GM04503 (cell line): ENCODE data around the gene ORC4.
A peak's percentile ranks its signal among the peaks of the same experiment; 100 is the strongest.

ENCODE experiments used
- DNase-seq: peaks from one replicate; pipeline ENCODE4 v3.0.0-alpha.2; 2012; ENCODE audit warnings: low read depth

The ORC4 gene

DNA sequence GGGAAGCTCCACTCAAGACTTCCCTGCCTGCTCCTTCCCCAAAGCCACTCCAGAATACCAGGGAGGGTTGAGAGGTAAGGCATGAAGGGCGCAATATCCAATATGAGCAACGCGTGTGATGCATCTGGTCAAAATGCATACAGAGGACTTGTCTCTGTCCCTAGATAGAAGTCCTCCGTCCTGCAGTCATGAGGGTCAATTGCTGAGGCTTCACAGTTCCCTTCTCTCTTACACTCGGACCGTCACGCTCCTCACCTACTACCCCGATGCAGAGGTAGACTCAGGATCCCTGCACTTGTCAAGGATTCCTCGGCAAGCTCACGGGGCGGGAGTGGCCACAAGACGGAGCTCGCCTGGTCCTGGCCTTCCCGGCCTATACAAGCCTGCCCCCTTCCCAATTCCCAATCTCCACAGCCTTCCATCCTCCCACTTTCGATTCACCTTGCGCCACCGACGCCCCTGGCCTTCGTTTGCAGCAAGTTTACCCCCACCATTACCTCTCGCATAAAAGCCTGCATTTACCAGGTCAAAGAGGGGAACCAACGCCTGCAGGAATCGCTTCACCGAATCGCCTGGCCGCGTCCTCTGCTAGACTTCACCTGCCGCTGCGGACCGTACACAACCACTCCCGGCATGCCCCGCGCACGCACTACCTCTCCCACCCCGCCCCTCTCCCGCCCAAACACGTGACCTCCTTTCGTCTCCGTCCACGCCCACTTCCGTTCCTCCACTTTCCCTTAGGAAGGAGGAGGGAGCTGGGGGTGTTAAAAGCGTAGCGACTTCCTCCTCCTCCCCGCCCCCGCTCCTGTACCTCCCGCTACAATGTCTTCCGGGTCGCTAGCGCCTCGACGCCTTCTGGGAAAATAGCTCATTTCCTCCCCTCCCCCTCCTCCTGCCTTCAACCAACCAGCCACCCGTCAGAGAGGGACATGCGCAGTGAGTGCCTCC, at the start of gene ORC4:
ORC4 (minus strand) TSS at position 627 of the 948 bp plus-strand sequence. CDS start 44,779 bp downstream, outside the sequence.
- DNase-seq, result peak; percentile 96

DNA sequence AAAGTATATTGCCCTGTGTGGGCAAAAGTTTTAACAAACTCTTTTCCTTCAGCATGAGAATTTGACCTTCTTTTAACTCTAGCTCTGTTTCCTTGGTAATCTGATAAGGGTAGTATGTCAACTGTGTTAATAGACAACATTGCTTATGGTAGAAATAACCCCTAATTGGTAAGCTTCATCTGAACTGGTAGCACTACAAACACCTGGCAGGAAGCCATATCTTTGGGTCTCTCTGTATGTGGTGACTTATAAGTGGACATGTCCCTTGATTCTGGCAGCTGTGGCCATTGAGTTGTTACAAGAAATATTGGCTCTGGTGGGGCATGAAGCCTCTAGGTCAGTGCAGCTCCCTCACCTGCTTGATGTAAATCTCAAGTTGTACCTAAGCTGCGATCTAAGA, 47.3 kb upstream of the ORC4 start:
- no peak for DNase-seq

DNA sequence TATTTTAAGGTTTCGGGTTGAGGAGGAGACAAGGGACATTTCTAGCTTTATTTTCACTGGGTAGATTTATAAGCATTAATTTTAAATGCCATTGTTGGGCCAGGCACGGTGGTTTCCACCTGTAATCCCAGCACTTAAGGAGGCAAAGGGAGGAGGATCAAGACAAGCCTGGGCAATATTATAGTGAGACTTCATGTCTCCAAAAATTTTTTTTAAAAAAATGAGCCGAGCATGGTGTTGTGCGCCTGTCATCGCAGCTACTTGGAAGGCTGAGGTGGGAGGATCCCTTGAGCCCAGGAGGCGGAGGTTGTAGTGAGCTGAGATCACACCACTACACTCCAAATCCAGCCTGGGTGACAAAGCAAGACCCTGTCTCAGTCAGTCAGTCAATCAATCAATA, 45.4 kb upstream of the ORC4 start:
- no peak for DNase-seq

DNA sequence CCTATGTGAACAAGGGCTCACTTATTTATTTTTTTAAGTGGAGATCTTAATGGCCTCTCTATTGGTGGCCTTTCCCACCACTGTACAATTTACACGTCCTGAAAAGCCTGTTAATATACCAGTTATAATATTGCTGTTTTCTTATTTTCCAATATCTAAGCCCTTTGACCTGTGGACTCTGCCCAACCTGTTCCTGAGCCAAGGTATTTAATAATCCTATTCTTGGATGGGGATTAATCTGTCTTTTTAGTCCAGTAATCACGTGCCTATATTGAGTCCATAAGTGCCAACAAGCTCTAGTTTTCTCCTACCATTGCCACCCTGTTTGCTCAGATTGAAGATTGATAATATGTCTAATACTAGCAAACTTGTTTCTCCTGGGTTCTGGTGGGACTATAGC, 43.1 kb upstream of the ORC4 start:
- no peak for DNase-seq

DNA sequence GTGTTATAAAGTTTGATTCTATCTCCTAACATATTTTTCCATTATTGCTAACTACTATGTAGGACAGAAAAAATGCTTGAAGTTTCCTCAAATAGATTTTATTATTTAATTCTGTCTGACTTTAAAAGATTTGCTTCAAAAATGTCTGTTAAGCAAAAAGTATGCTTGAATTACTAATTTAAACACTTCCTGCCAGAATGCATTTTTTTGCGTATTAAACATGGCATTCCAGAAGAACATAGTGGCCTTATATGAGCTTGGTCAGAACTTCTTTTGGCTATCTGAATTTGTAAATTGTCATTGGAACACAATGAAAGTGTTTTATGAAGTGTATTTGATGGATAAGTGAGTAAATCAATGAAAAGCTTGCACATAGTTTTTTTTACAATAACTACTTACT, 38.1 kb upstream of the ORC4 start:
- DNase-seq, result no peak

DNA sequence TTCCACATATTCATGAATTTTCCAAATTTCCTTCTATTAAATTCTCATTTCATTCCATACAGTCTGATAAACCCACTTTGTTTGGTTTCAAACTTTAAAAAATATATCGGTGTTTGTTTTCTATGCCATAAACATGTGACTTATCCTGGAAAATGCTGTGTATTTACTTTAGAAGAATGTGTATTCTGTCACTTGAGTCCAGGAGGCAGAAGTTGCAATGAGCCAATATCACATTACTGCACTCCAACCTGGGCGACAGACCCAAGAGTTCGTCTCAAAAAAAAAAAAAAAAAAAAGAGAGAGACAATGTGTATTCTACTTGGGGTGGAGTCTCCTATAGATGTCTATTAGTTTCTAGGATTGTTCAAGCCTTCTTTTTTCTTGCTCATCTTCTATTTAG, 32.1 kb upstream of the ORC4 start:
- DNase-seq, result no peak

DNA sequence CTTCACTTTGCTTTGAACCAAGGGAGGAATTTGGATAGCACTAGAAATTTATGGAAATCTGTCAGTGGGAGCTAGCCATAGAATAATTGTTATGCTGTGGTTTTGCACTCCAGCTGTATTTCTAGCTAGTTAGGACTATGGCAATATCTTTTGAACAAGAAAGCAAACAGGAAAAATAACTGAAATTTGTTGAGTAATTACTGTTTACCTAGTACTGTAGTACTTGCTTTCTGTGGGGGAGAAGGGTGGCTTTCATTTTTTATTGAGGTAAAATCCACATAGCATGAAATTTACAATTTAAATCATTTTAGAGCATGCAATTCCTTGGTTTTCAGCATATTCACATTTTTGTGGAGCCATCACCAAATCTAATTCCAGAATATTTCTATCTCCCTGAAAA, 28.7 kb upstream of the ORC4 start:
- no peak for DNase-seq

DNA sequence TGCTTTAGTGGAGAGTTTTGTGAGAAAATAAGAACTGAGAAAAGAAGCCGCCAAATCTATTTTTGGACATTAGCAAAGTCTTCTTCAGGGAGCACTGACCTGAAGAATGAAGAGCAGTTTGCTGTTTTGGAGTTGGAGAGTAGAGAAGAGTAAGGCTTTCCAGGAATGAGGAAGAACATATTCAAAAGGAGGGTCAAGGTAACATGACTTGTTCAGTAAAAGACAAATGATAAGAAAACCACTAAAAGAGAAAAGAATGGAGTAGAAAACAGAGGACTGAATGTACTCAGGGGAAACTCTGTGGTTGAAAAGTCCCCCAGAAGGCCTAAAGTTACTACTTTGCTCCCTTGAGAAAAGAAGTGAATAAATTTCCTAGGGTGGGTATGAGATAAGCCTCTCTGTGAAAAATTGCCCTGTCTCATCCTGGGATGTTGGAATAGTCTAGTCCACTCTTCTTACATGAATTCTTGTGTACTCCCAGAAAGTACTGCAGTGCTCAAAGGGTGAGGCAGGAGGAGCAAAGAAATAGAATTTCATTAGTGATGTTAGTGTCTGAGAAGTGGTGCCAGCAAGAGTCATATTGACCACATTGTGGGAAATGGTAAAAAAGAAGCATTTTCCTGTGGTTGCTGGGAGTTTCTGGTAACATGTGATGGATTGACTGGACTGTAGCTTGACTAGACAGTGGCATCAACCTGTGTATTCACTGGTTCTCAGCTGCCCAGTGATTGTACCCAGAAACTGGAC, 28.1 kb upstream of the ORC4 start:
- DNase-seq, result no peak

DNA sequence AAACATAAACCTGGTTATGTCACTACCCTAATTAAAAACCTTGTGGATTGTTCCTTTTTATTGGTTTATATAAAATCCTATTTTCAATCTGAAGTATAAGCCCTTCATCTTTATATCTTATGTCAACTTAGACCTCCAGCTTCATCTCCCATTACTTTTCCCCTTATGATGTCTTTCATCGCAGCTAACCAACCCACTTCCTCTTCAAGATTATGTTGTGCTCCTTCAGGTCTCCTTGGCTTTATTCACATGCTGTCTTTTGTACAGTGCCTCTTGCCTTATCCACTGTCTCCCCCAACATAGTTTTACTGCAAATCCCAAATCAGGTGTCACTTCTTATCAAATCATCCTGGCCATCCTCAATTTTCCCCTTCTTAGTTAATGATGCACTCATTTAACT, 26.3 kb upstream of the ORC4 start:
- DNase-seq, result no peak

DNA sequence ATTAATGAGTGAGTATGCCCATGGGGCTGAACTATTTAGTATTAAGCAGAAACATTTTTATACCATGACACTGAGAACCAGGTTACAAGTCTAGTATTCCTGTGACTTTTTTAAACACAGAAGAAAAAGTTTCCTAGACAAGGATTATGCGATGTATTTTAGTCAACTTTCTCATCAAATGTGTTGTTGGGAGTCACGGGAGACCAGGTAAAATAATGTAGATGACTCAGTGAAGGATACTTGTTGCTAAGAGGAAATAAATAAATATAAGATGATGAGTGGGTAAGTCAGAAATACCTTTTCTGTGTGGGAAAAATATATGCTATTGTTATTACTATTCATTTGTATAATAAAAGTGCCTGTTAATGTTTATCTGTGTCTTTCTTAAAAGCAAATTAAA, 23.8 kb upstream of the ORC4 start:
- no peak for DNase-seq

DNA sequence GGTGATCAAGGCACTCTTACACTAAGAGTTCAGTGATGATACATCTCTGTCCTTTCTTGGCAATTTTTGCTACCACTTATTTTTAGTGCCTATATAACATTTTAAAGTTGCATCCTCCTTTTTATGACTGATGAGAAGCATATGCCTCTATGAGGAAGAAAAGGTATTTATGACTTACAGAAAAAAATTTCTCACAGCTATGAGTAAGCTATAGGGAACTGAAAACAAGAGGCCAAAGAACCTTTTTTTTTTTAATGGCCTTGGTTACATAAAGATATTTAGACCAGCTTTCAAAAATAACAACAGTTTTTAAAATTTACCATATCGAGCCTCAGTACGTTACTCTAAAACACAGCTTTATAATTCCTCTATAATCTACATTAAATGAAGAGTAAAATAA, 21.7 kb upstream of the ORC4 start:
- no peak for DNase-seq

DNA sequence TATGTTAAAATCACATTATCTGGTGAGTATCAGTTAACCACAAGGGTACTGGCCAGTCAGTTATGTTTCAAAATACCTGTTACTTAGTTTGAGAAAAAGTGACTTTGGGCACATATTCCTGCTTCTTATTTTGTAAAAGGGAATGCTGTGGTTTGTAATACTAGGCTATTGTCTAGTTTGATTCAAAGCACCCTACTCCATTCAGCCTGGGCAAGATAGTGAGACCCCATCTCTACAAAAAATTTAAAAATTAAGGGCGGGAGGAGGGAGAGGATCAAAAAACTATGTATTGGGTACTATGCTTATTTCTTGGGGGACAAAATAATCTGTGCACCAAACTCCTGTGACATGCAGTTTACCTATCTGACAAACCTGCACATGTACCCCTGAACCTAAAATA, 19.2 kb upstream of the ORC4 start:
- no peak for DNase-seq

DNA sequence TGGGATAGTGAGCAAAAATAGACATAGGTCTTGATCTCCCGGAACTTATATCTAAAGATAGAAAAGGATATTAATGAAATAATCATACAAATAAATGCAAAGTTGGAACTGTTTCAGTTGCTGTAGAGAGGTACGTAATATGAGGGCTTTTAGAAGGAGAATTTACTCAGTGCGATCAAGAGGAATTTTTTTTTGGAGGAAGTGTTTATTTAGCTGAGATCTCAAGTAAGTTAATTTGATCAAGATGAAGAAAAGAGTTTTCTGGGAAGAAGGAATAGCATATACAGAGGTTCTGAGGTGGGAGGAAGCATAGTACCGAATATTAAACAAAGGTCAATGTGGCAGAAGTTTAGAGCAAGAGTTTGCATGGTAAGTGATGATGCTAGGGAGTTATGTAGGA, 11.7 kb upstream of the ORC4 start:
- no peak for DNase-seq

DNA sequence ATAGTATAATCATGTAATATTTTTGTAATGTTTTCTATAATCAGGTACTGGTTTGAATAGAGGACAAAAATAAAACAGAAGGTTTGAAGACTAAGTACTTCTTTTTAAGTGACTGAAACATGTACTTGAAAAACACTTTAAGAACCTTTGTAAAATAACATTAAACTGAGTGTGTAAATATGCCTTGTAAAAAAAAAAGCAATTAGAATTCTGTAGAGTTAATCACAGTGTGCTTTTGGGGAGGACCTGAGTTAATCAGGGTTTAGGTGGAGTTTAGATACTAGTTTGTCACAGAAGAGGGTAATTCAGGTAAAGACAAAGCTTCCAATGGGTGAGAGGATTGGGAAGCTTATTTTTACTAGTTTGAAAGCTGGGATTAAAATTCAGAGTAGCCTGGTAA, 10.6 kb upstream of the ORC4 start:
- DNase-seq, result no peak

DNA sequence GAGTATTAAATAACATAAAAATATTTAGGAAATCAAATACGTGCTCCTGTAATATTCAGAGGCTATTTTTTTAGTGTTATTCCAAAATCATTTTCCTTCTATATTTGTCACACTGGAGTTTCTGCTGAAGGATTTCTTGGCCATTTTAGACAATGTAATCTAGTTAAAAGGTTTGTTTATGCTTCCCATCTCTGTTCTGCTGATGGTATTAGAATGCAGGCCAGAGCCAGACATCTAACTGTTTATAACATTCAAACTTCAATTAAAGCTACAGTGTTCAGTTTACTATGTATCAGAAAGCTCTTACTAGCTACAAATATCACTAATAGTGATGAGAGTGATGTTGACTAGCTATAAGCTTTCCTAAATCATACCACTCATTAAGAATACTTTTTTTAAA, 8.2 kb upstream of the ORC4 start:
- DNase-seq, result no peak

DNA sequence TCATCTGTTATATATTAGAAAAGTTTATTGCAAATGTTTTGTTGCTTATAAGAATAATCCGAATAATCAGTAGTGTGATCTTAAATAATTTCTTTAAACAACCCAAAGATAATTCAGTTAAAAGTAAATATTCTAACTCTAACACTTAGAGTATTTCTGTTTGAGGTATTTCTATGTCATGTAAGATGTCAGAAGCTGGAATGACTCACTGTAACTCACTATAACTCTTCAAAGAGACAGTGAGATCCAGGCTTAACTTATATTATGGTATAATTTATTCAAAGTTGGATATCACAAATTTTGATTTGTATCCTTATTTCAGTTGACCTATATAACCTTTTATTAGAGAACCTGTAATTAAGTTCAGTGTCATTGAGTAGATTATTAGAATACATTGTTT, 7.3 kb upstream of the ORC4 start:
- DNase-seq, result no peak

DNA sequence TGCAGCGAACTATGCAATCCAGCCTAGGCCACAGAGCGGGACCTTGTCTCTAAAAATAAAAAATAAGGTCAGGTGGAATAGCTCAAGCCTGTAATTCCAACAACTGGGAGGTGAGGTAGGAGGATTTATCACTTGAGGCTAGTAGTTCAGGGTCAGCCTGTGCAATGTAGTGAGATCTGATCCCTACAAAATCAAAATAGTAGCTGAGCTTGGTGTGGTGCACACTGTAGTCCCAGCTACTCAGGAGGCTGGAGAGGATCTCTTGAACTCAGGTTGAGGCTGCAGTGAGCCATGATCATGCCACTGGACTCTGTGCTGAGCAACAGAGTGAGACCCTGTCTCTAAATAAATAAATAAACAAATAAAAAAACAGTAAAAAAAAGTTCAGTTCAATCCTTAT, 6.0 kb upstream of the ORC4 start:
- no peak for DNase-seq

DNA sequence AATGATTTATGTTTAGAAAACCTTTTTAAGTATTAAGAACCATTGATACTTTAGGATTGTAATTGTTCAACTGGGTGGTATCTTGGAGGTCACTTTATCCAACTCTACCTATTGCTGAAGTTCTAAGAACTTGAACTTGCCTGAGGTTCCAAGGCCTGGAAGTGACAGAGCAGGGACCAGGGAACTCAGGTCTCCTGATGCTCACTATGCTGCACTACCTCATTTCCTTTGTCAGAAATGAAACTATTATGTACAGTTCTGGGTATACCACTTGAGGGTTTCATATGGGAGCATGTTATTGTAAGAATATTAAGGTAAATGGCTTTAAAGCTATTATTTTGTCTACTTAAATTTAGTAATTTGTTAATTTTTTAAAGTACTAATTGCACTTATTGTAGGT, 3.3 kb upstream of the ORC4 start:
- DNase-seq, result no peak

DNA sequence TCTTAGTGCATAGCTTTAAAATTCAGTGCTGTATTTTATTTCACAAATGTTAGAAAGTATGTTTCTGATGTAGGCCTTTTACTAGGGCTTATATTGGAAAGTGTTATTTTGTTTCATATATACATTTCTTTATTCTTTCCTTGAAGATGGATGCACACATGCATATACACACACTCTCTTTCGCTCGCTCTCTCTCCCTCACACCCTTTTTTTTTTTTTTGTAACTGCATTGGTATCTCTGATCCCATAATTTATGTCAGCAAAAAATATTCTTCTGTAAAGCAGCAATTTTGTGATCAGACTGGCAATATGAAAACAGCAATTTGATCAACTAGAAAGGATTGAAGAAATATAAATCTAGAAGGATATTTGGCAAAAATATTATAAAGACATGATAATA, 2.3 kb upstream of the ORC4 start:
- DNase-seq, result no peak

DNA sequence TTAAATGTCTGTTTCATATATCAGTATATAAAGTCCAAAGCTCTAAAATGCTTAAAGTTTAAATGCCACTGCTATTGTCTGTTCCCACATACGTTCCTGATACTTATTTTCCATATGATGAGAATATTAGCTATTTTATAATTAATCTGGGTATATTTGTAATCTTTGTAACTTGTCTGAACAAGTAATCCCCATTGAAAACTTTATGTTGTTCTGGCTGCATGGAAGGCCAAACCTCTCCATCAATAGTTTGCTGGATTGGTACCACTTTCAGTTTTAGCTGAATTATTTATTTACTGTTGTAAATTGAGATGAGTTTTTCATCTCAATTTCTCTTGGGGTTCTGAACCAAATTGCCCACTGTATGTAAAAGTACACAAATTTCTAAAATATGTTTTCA, 1.8 kb upstream of the ORC4 start:
- DNase-seq, result no peak

DNA sequence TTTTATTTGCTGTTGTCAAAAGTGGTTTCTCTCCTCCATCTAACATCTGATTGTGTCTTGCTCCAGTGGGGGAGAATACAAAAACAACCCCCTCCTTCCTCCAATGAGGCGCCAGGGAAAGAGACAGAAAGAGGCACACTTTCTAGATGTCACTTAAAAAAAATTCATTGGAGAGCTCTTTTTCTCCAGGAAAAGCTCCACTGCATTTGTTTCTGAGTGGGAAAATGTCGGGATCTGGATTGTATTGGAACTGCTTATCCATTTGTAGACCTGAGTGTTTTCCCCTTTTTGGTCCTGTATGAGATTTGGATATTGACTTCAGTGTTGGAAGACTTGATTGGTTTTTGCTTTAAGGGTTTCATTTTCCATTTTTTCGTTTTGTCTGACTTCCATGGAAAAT, 1.3 kb upstream of the ORC4 start:
- no peak for DNase-seq

DNA sequence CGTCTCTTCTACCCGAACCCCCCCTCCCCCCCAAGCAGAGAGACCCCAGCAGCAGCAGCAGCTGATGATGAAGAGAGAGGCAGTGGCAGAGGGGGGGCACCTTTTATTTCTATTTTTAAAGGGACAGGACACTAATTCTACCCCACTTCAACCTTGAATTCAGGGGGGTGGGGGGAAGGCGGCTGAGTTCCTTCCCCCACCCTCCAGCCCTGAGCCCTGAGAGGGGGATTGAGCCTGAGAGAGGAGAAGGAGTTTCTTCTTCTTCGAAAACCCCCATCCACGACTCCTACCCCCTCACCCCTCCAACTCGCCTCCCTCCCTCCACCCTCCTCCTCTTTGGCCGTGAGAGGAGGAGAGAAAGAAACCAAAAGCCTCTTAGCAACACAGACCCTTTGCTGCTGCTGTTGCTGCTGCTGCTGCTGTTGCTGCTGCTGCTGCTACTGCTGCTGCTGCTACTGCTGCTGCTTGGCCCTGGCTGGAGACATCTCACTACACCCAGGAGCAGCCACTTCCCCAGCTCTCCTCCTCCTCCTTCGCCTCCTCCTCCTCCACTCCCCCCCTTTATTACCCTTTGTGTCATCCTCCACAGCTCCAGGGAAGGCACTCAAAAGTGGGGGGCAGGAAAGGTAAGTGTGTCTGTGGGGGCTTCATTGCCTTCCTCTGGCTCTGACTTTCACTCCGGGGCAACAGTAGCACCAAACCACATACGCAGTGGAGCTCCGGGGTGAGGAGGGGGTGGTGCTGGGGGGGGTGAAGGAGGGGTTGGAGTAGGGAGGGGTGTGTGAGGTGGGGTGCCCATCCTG, 723 bp upstream of the ORC4 start, which contains the start of gene MBD5:
MBD5 (plus strand) TSS at position 33 of the 803 bp plus-strand sequence.
- DNase-seq, result no peak

DNA sequence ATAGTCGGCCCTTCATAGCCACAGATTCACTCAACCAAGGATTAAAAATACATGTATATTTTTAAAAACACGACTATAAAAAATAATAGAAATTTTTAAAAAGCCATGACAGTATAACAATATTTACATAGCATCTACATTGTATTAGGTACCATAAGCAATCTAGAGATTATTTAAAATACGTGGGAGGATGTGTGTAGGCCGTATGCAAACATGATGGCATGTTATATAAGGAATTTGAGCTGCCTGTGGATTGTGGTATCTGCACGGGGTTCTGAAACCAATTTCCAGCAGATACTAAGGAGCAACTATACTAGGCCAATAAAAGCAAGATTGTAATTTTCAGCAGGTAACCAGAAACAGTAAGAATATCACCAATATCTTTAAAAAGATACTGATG, 5.9 kb downstream of the ORC4 start:
- no peak for DNase-seq
